Posterior vena cava (tissue), 2 donors: ENCODE measurements around the gene NLE1. TPM values are rescaled to one million over a fixed set of nuclear protein-coding genes. Genes with fewer than 3 reads are reported as not detected.

Experiments
- total RNA-seq, 2 donors: library from RNA; stranded (reverse); fragmentation: NEBNext Ultra II Directional; extraction: Animal tissue kit (Norgen Biotek cat#: 25700); gene quantifications; one replicate each; pipeline ENCODE4 v1.2.1, GENCODE V29; 2021
- donor health status: DM: yes; HTN: yes; CAD: no.
- donor health status: DM: yes; HTN: yes; CAD: no.

Gene NLE1
- total RNA-seq, 2 donors from 2014 or later = 8.4 to 9.1 TPM

Other genes starting within 250 kb of the NLE1 start
- 1 to 10 TPM; 1.8 to 2.4 TPM for gene CCT6B, start 180.8 kb downstream of the NLE1 start, total RNA-seq
- gene ZNF830, start 180.8 kb downstream of the NLE1 start, total RNA-seq = 10 to 100 TPM; 10.7 to 11.1 TPM
- gene LIG3, start 161.8 kb downstream of the NLE1 start, total RNA-seq = 10 to 100 TPM; 27.3 to 34.3 TPM
- 10 to 100 TPM; 19.8 to 23.0 TPM for gene RFFL, start 78.6 kb downstream of the NLE1 start, total RNA-seq
- gene RAD51D, start 22.4 kb downstream of the NLE1 start, total RNA-seq = 10 to 100 TPM; 10.5 to 10.8 TPM
- gene FNDC8, start 20.7 kb downstream of the NLE1 start, total RNA-seq = not detected
- gene UNC45B, start 5.5 kb upstream of the NLE1 start, total RNA-seq = not detected
- gene SLC35G3, start 52.1 kb upstream of the NLE1 start, total RNA-seq = not detected
- 10 to 100 TPM; 41.6 to 46.3 TPM for gene SLFN5, start 100.8 kb upstream of the NLE1 start, total RNA-seq
- 10 to 100 TPM; 35.3 to 53.1 TPM for gene SLFN11, start 231.3 kb upstream of the NLE1 start, total RNA-seq